HCT116 (cell line): ENCODE results near the gene AFTPH. TPM values are rescaled to one million over a fixed set of nuclear protein-coding genes. Genes with fewer than 3 reads are reported as not detected.
A peak's percentile ranks its signal among the peaks of the same experiment; 100 is the strongest.

Experiments used
- ATAC-seq: fragments of 200-7000 bp; cut with Tn5 transposase; 2 replicates; pipeline ENCODE4 v1.9.1; 2020; ENCODE audit warnings: mild to moderate bottlenecking, moderate library complexity
- BruUV-seq: library from RNA; stranded (reverse); fragments of 400-500 nt; replicated peaks from 2 replicates; lab custom pipeline; 2021; lab: Mats Ljungman, UMichigan
- CTCF ChIA-PET: fragments of 300-600 bp; sonication (Branson Sonifier 250); formaldehyde crosslinking; loops from one replicate; lab custom pipeline; 2021; ENCODE audit warnings: antibody characterized with exemption; lab: Charles Lee
- POLR2A ChIA-PET: fragments of 300-600, 350-600 bp; sonication (Branson Sonifier 250); formaldehyde crosslinking; loops from one replicate; lab custom pipeline; 2021; ENCODE audit warnings: antibody characterized with exemption; lab: Charles Lee
- RAD21 ChIA-PET, 2 experiments: fragments of 300-600 bp; sonication (Branson Sonifier 250); formaldehyde crosslinking; loops; one replicate each; lab custom pipeline; 2023; ENCODE audit warnings: low total read pairs in 2 of 2; ENCODE audit not compliant: uncharacterized antibody in 2 of 2, unreplicated experiment in 2 of 2, low non-redundant PET in 1 of 2; lab: Charles Lee
- DNase-seq: peaks from one replicate; pipeline ENCODE4 v3.0.0-alpha.2; 2010; ENCODE audit warnings: low read depth, low spot score
- H2AFZ ChIP-seq: fragments of 200-600 bp; shearing (Covaris generic), sonication (generic); 2 replicates; pipeline ENCODE4 v1.6.1; 2017; ENCODE audit warnings: low read depth, mixed run types, mixed read lengths, antibody characterized with exemption, low read length; ENCODE audit not compliant: poor library complexity, severe bottlenecking
- H3K27ac ChIP-seq: 2 replicates; pipeline ENCODE4 v1.5.1; 2012; ENCODE audit warnings: low read depth, low read length
- H3K27me3 ChIP-seq: fragments of 200-600 bp; sonication (generic); 2 replicates; pipeline ENCODE4 v1.6.1; 2016; ENCODE audit warnings: mixed run types, low read length, mixed read lengths; ENCODE audit not compliant: insufficient read depth
- H3K36me3 ChIP-seq, 2 experiments: fragments of 200-500 bp in 1 of 2; fragments of 200-600 bp in 1 of 2; sonication (Bioruptor generic) in 1 of 2; sonication (generic) in 1 of 2; 2 replicates each; pipeline versions ENCODE4 v1.5.1 to v1.6.1; 2014 to 2016; ENCODE audit warnings: low read length in 2 of 2, inconsistent platforms in 1 of 2, mixed read lengths in 1 of 2, mixed run types in 1 of 2; ENCODE audit not compliant: insufficient read depth in 2 of 2, control insufficient read depth in 1 of 2
- H3K4me1 ChIP-seq, 2 experiments: fragments of 200-600 bp in 1 of 2; sonication (generic) in 1 of 2; 2 replicates each; pipeline versions ENCODE4 v1.5.1 to v1.6.1; 2012 to 2017; ENCODE audit warnings: low read length in 2 of 2, inconsistent platforms in 1 of 2, mild to moderate bottlenecking in 1 of 2, mixed read lengths in 1 of 2, mixed run types in 1 of 2, moderate library complexity in 1 of 2; ENCODE audit not compliant: insufficient read depth in 2 of 2, control insufficient read depth in 1 of 2
- H3K4me2 ChIP-seq: fragments of 200-600 bp; sonication (generic); 2 replicates; pipeline ENCODE4 v1.6.1; 2017; ENCODE audit warnings: mixed run types, low read length, mixed read lengths
- H3K4me3 ChIP-seq, 2 experiments: fragments of 200-600 bp in 1 of 2; sonication (generic) in 1 of 2; replicated peaks in 1 of 2; 2 replicates each; pipeline ENCODE4 v1.5.1; 2011 to 2016; ENCODE audit warnings: low read length in 2 of 2, control low read depth in 1 of 2, low read depth in 1 of 2, mild to moderate bottlenecking in 1 of 2, mixed read lengths in 1 of 2, mixed run types in 1 of 2
- H3K79me2 ChIP-seq: fragments of 200-600 bp; sonication (generic); 2 replicates; pipeline ENCODE4 v1.6.1; 2017; ENCODE audit warnings: mild to moderate bottlenecking, mixed run types, low read length, moderate library complexity, mixed read lengths; ENCODE audit not compliant: insufficient read depth
- H3K9ac ChIP-seq: fragments of 200-600 bp; sonication (generic); 2 replicates; pipeline ENCODE4 v1.6.1; 2016; ENCODE audit warnings: low read length, mixed read lengths
- H3K9me2 ChIP-seq: fragments of 200-600 bp; sonication (generic), shearing (Covaris generic); 2 replicates; pipeline ENCODE4 v1.6.1; 2017; ENCODE audit warnings: mixed run types, mild to moderate bottlenecking, moderate library complexity; ENCODE audit not compliant: insufficient read depth
- H3K9me3 ChIP-seq, 2 experiments: fragments of 200-500 bp in 1 of 2; fragments of 200-600 bp in 1 of 2; sonication (Bioruptor generic) in 1 of 2; sonication (generic) in 1 of 2; 2 replicates each; pipeline ENCODE4 v1.6.1; 2014 to 2017; ENCODE audit warnings: low read length in 2 of 2, mixed read lengths in 2 of 2, inconsistent platforms in 1 of 2, low read depth in 1 of 2, mild to moderate bottlenecking in 1 of 2, mixed run types in 1 of 2, moderate library complexity in 1 of 2; ENCODE audit not compliant: control insufficient read depth in 1 of 2, insufficient read depth in 1 of 2
- H4K20me1 ChIP-seq: fragments of 200-600 bp; sonication (generic), shearing (Covaris generic); 2 replicates; pipeline ENCODE4 v1.6.1; 2017; ENCODE audit warnings: mixed run types, mild to moderate bottlenecking, moderate library complexity; ENCODE audit not compliant: insufficient read depth
- CBX3 ChIP-seq: IDR thresholded peaks from 2 replicates; pipeline ENCODE4 v1.6.1; 2012; ENCODE audit warnings: low read depth
- JUND ChIP-seq: IDR thresholded peaks from 2 replicates; pipeline ENCODE4 v1.6.1; 2012
- POLR2A ChIP-seq: IDR thresholded peaks from 2 replicates; pipeline ENCODE4 v1.7.0; 2011; ENCODE audit warnings: borderline replicate concordance; ENCODE audit not compliant: insufficient read depth, insufficient read length; ENCODE audit errors: extremely low read depth
- RAD21 ChIP-seq: IDR thresholded peaks from 2 replicates; pipeline ENCODE4 v1.6.1; 2012; ENCODE audit warnings: low read depth, mild to moderate bottlenecking
- SRF ChIP-seq: IDR thresholded peaks from 2 replicates; pipeline ENCODE4 v1.6.1; 2012; ENCODE audit warnings: low read depth
- YY1 ChIP-seq: IDR thresholded peaks from 2 replicates; pipeline ENCODE4 v1.6.1; 2011; ENCODE audit warnings: low read length, low read depth, moderate library complexity, mild to moderate bottlenecking; ENCODE audit not compliant: insufficient replicate concordance; ENCODE audit errors: extremely low read depth
- ZNF274 ChIP-seq: fragments of 200-500 bp; sonication (Bioruptor generic); IDR thresholded peaks from 2 replicates; pipeline ENCODE4 v1.6.1; 2014; ENCODE audit warnings: mild to moderate bottlenecking, low read depth, low read length, inconsistent platforms
- intact Hi-C: fragments of 100-400 bp; cut with micrococcal nuclease; formaldehyde crosslinking; loops from 2 replicates; pipeline ENCODE4 v1.10.0; 2022
- total RNA-seq: library from RNA; stranded (reverse); gene quantifications from one replicate; pipeline ENCODE4 v1.2.1, GENCODE V29; 2021; ENCODE audit not compliant: unreplicated experiment
- TF ChIP-seq, protein P1 (sequence below): IDR thresholded peaks from 2 replicates; pipeline ENCODE4 v1.6.1; 2011; ENCODE audit warnings: mild to moderate bottlenecking, low read length, moderate library complexity; ENCODE audit not compliant: insufficient replicate concordance; ENCODE audit errors: extremely low read depth
- TF ChIP-seq, protein P2 (sequence below): IDR thresholded peaks from 2 replicates; pipeline ENCODE4 v1.6.1; 2012
- TF ChIP-seq, protein P3 (sequence below): IDR thresholded peaks from 2 replicates; pipeline ENCODE4 v1.6.1; 2012

Gene AFTPH
- total RNA-seq, 1 experiment from 2014 or later: 23.6 TPM

DNA sequence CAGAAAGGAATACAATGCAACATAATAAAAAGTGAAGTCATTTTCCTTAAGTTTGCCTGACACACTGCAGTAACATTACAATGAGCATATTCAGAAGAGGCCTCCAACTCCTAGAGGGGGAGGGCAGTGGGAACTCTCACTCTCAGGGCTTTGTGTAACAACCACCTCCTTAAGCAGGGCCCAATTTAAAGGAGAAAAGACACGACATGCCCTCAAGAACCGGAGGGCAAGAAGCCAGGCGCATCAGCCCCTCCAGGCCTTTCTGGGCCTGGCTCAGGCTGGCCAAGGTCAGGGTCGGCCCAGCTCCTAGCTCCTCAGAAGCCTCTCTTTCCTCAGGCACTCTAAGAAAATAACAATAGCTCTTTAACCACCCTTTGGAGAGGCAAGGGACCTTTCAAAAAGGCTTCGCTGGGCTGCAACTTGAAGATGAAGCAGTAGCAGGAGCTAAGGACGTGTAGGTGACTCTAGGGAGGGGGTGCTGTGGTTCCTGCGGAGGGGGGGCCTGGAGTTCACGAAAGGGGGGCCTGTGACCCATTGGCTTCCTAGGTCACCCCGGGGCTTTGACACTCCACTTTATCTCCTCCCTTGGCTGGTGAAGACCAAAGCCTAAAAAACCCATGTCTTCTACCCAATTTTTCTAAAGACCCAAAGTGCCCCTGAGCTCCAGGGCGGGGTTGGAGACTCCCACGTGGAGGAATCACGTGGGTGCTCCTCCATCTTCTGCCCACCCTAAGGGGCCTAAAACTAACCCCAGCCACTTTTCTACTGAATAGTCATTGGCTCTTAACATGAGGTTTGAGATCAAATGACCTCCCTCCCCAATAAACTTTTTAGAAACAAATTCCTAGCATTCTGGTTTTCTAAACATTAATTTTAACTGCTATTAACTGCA is 116.3 kb downstream of the AFTPH start:
- BruUV-seq: no TSS peak
- H3K4me1 ChIP-seq: peaks cover 53 to 76% of the 10 kb centered on the region in 2 experiments
- DNase-seq: no peak

More for the DNA sequence above, 116.3 kb downstream of the AFTPH start:
- Histone ChIP-seq H3K9ac (no peak overlapping the region), H3K36me3 (peaks cover 5 to 16% of the 10 kb centered on the region in 2 experiments; a peak in 3 of 4 replicates), H3K79me2 (peaks cover 100% of the 10 kb centered on the region), H3K9me3 (no peaks in the 10 kb centered on the region), H3K4me3 (no peak overlapping the region), H4K20me1 (peaks cover 11% of the 10 kb centered on the region; the same call in 1 of the 2 replicates), H3K27me3 (no peaks in the 10 kb centered on the region), H3K4me2 (peak overlapping the region; percentile 2; the same call in 1 of the 2 replicates), H3K27ac (no peak overlapping the region), H3K9me2 (no peaks in the 10 kb centered on the region), H2AFZ (no peak overlapping the region)
- ATAC-seq: no peak
- intact Hi-C loops: loop anchor here (5.0 kb wide), 1 partner anchor 118 kb away; the partner anchor contains the start of gene AFTPH
- ChIA-PET CTCF (no interaction called here), RAD21 (no interaction called here), POLR2A (interaction anchor here (0.6 kb wide), 1 partner anchor 198 kb away, joined by 3 read pairs; no protein-coding TSS in a partner anchor)
- TF ChIP-seq ZNF274: no peak
- no peak for TF ChIP-seq CBX3
- TF ChIP-seq, protein P1, sequence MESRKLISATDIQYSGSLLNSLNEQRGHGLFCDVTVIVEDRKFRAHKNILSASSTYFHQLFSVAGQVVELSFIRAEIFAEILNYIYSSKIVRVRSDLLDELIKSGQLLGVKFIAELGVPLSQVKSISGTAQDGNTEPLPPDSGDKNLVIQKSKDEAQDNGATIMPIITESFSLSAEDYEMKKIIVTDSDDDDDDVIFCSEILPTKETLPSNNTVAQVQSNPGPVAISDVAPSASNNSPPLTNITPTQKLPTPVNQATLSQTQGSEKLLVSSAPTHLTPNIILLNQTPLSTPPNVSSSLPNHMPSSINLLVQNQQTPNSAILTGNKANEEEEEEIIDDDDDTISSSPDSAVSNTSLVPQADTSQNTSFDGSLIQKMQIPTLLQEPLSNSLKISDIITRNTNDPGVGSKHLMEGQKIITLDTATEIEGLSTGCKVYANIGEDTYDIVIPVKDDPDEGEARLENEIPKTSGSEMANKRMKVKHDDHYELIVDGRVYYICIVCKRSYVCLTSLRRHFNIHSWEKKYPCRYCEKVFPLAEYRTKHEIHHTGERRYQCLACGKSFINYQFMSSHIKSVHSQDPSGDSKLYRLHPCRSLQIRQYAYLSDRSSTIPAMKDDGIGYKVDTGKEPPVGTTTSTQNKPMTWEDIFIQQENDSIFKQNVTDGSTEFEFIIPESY: no peak
- TF ChIP-seq, protein P2, sequence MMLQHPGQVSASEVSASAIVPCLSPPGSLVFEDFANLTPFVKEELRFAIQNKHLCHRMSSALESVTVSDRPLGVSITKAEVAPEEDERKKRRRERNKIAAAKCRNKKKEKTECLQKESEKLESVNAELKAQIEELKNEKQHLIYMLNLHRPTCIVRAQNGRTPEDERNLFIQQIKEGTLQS: no peak
- no peak for TF ChIP-seq RAD21
- TF ChIP-seq SRF: no peak
- no peak for TF ChIP-seq JUND
- TF ChIP-seq, protein P3, sequence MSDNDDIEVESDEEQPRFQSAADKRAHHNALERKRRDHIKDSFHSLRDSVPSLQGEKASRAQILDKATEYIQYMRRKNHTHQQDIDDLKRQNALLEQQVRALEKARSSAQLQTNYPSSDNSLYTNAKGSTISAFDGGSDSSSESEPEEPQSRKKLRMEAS: no peak
- no peak for TF ChIP-seq POLR2A
- no peak for TF ChIP-seq YY1
